H9 (cell line): Measurements from ENCODE around the gene GRK1. TPM values are rescaled to one million over a fixed set of nuclear protein-coding genes. Genes with fewer than 3 reads are reported as not detected.

Experiments used
- DNase-seq: peaks from one replicate; pipeline ENCODE4 v3.0.0-alpha.2; 2017
- H2AFZ ChIP-seq: one replicate; pipeline ENCODE4 v1.6.1; 2013; ENCODE audit warnings: mild to moderate bottlenecking, low read length, control low read depth, moderate library complexity
- H2AK5ac ChIP-seq: 2 replicates; pipeline ENCODE4 v1.6.1; 2013; ENCODE audit warnings: low read length, control low read depth, mixed read lengths; ENCODE audit not compliant: insufficient read length
- H2BK120ac ChIP-seq: one replicate; pipeline ENCODE4 v1.6.1; 2013; ENCODE audit warnings: low read depth, mild to moderate bottlenecking, low read length, control low read depth, inconsistent platforms; ENCODE audit not compliant: poor library complexity, severe bottlenecking
- H2BK12ac ChIP-seq: 2 replicates; pipeline ENCODE4 v1.6.1; 2013; ENCODE audit warnings: low read length, control low read depth, mixed read lengths, low read depth; ENCODE audit not compliant: insufficient read length
- H2BK15ac ChIP-seq: 2 replicates; pipeline ENCODE4 v1.6.1; 2013; ENCODE audit warnings: low read depth, low read length, control low read depth
- H2BK20ac ChIP-seq: one replicate; pipeline ENCODE4 v1.6.1; 2013; ENCODE audit warnings: low read depth, mild to moderate bottlenecking, low read length, control low read depth, inconsistent platforms; ENCODE audit not compliant: poor library complexity, severe bottlenecking
- H2BK5ac ChIP-seq: 2 replicates; pipeline ENCODE4 v1.6.1; 2013; ENCODE audit warnings: low read length, control low read depth, mixed read lengths; ENCODE audit not compliant: insufficient read length
- H3K14ac ChIP-seq: 2 replicates; pipeline ENCODE4 v1.6.1; 2013; ENCODE audit warnings: low read length, control low read depth; ENCODE audit not compliant: insufficient read depth
- H3K18ac ChIP-seq: 2 replicates; pipeline ENCODE4 v1.6.1; 2013; ENCODE audit warnings: low read depth, mild to moderate bottlenecking, mixed read lengths, low read length, control low read depth; ENCODE audit not compliant: insufficient read length
- H3K23ac ChIP-seq: 2 replicates; pipeline ENCODE4 v1.6.1; 2013; ENCODE audit warnings: low read length, control low read depth, mixed read lengths, low read depth; ENCODE audit not compliant: insufficient read length
- H3K23me2 ChIP-seq: 2 replicates; pipeline ENCODE4 v1.6.1; 2013; ENCODE audit warnings: low read depth, mild to moderate bottlenecking, mixed read lengths, low read length, control low read depth; ENCODE audit not compliant: insufficient read length, poor library complexity, severe bottlenecking
- H3K27ac ChIP-seq: 2 replicates; pipeline ENCODE4 v1.5.1; 2013; ENCODE audit warnings: low read length, control low read depth, mixed read lengths, low read depth; ENCODE audit not compliant: insufficient read length
- H3K27me3 ChIP-seq: 2 replicates; pipeline ENCODE4 v1.6.1; 2013; ENCODE audit warnings: low read length, control low read depth, inconsistent platforms; ENCODE audit not compliant: insufficient read depth
- H3K4ac ChIP-seq: 2 replicates; pipeline ENCODE4 v1.6.1; 2013; ENCODE audit warnings: low read depth, mild to moderate bottlenecking, control low read depth, inconsistent platforms, low read length, moderate library complexity
- H3K4me1 ChIP-seq: 2 replicates; pipeline ENCODE4 v1.6.1; 2013; ENCODE audit warnings: low read length, control low read depth, inconsistent platforms; ENCODE audit not compliant: insufficient read depth
- H3K4me2 ChIP-seq: 2 replicates; pipeline ENCODE4 v1.6.1; 2013; ENCODE audit warnings: low read length, control low read depth, mixed read lengths; ENCODE audit not compliant: insufficient read length, insufficient read depth
- H3K56ac ChIP-seq: 2 replicates; pipeline ENCODE4 v1.6.1; 2013; ENCODE audit warnings: low read depth, mild to moderate bottlenecking, mixed read lengths, low read length, control low read depth; ENCODE audit not compliant: insufficient read length
- H3K79me1 ChIP-seq: 2 replicates; pipeline ENCODE4 v1.6.1; 2013; ENCODE audit warnings: low read depth, mild to moderate bottlenecking, moderate library complexity, low read length, control low read depth, inconsistent platforms; ENCODE audit not compliant: insufficient read depth, poor library complexity, severe bottlenecking
- H3K79me2 ChIP-seq: 2 replicates; pipeline ENCODE4 v1.6.1; 2013; ENCODE audit warnings: low read length, control low read depth, inconsistent platforms; ENCODE audit not compliant: insufficient read depth
- H3K9ac ChIP-seq: 2 replicates; pipeline ENCODE4 v1.6.1; 2013; ENCODE audit warnings: low read length, control low read depth, mixed read lengths; ENCODE audit not compliant: insufficient read length; ENCODE audit errors: extremely low read depth
- H3K9me3 ChIP-seq: one replicate; pipeline ENCODE4 v1.6.1; 2013; ENCODE audit warnings: low read depth, low read length, inconsistent platforms; ENCODE audit not compliant: control insufficient read depth
- H3T11ph ChIP-seq: one replicate; pipeline ENCODE4 v1.6.1; 2013; ENCODE audit warnings: mild to moderate bottlenecking, low read length, control low read depth, inconsistent platforms
- H4K20me1 ChIP-seq: one replicate; pipeline ENCODE4 v1.6.1; 2013; ENCODE audit not compliant: control insufficient read depth, insufficient read length, insufficient read depth
- H4K5ac ChIP-seq: 2 replicates; pipeline ENCODE4 v1.6.1; 2013; ENCODE audit warnings: low read depth, mild to moderate bottlenecking, mixed read lengths, low read length, control low read depth; ENCODE audit not compliant: insufficient read length
- H4K8ac ChIP-seq: replicated peaks from 2 replicates; pipeline ENCODE4 v1.6.1; 2013; ENCODE audit warnings: low read length, control low read depth, mixed read lengths, low read depth; ENCODE audit not compliant: insufficient read length
- H4K91ac ChIP-seq: 2 replicates; pipeline ENCODE4 v1.6.1; 2013; ENCODE audit warnings: low read depth, mild to moderate bottlenecking, moderate library complexity, mixed read lengths, low read length, control low read depth; ENCODE audit not compliant: insufficient read length
- H3K27ac Mint-ChIP-seq, 3 experiments: 2 replicates in 2 of 3; 3 replicates in 1 of 3; pipeline ENCODE4 v1.8.0; 2020 to 2021; ENCODE audit warnings: mixed read lengths in 3 of 3, mild to moderate bottlenecking in 1 of 3, moderate library complexity in 1 of 3
- H3K27me3 Mint-ChIP-seq: 2 replicates; pipeline ENCODE4 v1.8.0; 2021; ENCODE audit warnings: low read depth, mild to moderate bottlenecking, moderate library complexity, mixed read lengths
- H3K36me3 Mint-ChIP-seq, 3 experiments: 2 replicates in 2 of 3; 3 replicates in 1 of 3; pipeline ENCODE4 v1.8.0; 2020 to 2021; ENCODE audit warnings: low read depth in 3 of 3, mixed read lengths in 3 of 3; ENCODE audit not compliant: insufficient read depth in 1 of 3
- H3K4me1 Mint-ChIP-seq, 2 experiments: 2 replicates each; pipeline ENCODE4 v1.8.0; 2020; ENCODE audit warnings: mixed read lengths in 2 of 2
- H3K4me3 Mint-ChIP-seq, 2 experiments: 2 replicates in 1 of 2; 3 replicates in 1 of 2; pipeline ENCODE4 v1.8.0; 2020 to 2021; ENCODE audit warnings: mild to moderate bottlenecking in 2 of 2, mixed read lengths in 2 of 2, moderate library complexity in 1 of 2
- H3K9me3 Mint-ChIP-seq, 2 experiments: 2 replicates in 1 of 2; 3 replicates in 1 of 2; pipeline ENCODE4 v1.8.0; 2020; ENCODE audit warnings: mild to moderate bottlenecking in 2 of 2, mixed read lengths in 2 of 2, moderate library complexity in 1 of 2
- CTCF ChIP-seq: fragments of 200-600 bp; sonication (generic); conservative IDR thresholded peaks from 3 replicates; pipeline ENCODE4 v1.8.0; 2021; ENCODE audit warnings: antibody characterized with exemption, mild to moderate bottlenecking
- WGBS: extraction: QIAGEN DNeasy Blood & Tissue Kit; methylation state at CpG from one replicate; pipeline ENCODE4 v1.1.7; 2013; ENCODE audit warnings: missing lambda C conversion rate, low lambda C conversion rate, mixed read lengths; ENCODE audit not compliant: insufficient read length; ENCODE audit errors: extremely low coverage; 5-methylcytosine and 5-hydroxymethylcytosine counted together
- total RNA-seq: library from RNA; stranded (reverse); gene quantifications from 2 replicates; pipeline ENCODE4 v1.2.1, GENCODE V29; 2021

The GRK1 gene
- total RNA-seq, 1 experiment from 2014 or later, result 0.31 TPM

- H3K9ac ChIP-seq, result no peak overlapping the region
- H2AFZ ChIP-seq, result no peak overlapping the region
- no peak overlapping the region for H2BK12ac ChIP-seq
- H2BK120ac ChIP-seq, result no peak overlapping the region
- H3K79me1 ChIP-seq, result no peaks in the 10 kb centered on the region
- H3K14ac ChIP-seq, result no peak overlapping the region; the same call in 1 of the 2 replicates
- no peak overlapping the region for H2AK5ac ChIP-seq
- no peak overlapping the region for H3T11ph ChIP-seq
- peaks cover 5% of the 10 kb centered on the region for H3K9me3 ChIP-seq
- H3K27me3 ChIP-seq, result no peaks in the 10 kb centered on the region
- H3K27ac ChIP-seq, result no peak overlapping the region
- H3K27ac Mint-ChIP-seq, result no peak overlapping the region
- no CpG with 5 or more reads among the region's 10 CpGs for WGBS
- H3K4me2 ChIP-seq, result no peak overlapping the region
- no peaks in the 10 kb centered on the region for H3K79me2 ChIP-seq
- no peak overlapping the region for H3K18ac ChIP-seq
- no peak overlapping the region for H2BK20ac ChIP-seq
- H3K4ac ChIP-seq, result no peak overlapping the region
- no peaks in the 10 kb centered on the region for H3K4me1 ChIP-seq
- no peak for DNase-seq
- H3K23me2 ChIP-seq, result no peaks in the 10 kb centered on the region
- no peak overlapping the region for H4K91ac ChIP-seq
- no peak overlapping the region for H3K56ac ChIP-seq
- peaks cover 4% of the 10 kb centered on the region in 2 experiments for H3K4me1 Mint-ChIP-seq
- H2BK5ac ChIP-seq, result no peak overlapping the region
- H4K20me1 ChIP-seq, result no peaks in the 10 kb centered on the region
- no peak overlapping the region for H3K4me3 Mint-ChIP-seq
- peaks cover 0 to 52% of the 10 kb centered on the region in 2 experiments; a peak in 3 of 5 replicates for H3K9me3 Mint-ChIP-seq
- TF ChIP-seq CTCF, result no peak
- H3K27me3 Mint-ChIP-seq, result peaks cover 10% of the 10 kb centered on the region
- peaks cover 11 to 63% (median 53%) of the 10 kb centered on the region in 3 experiments; a peak in 6 of 7 replicates for H3K36me3 Mint-ChIP-seq
- no peak overlapping the region for H4K8ac ChIP-seq
- no peak overlapping the region for H2BK15ac ChIP-seq
- H3K23ac ChIP-seq, result no peak overlapping the region
- H4K5ac ChIP-seq, result no peak overlapping the region
These were observed 20.1 kb upstream of the GRK1 start for GRCh38 chr13:113646921-113647340.
